Measurements from ENCODE around the gene TNFSF12.

- TF ChIP-seq CTCF (IDR thresholded peaks at IDR 0.05) (no peak), POLR2A (IDR thresholded peaks at IDR 0.05) (no peak)
Observed at GRCh38 chr17:7588553-7589203, 39.8 kb downstream of the TNFSF12 start.

Data from lower leg skin (tissue), 3 donors.